Stimulated activated CD8-positive, alpha-beta memory T cell treated with anti-CD3 and anti-CD28 coated beads, Interleukin-7, amount 100 ng/mL, for 48 hours (primary cell): ENCODE results near the gene GABRB1.

Source experiments
- DNase-seq, 2 donors: peaks; one replicate each; pipeline ENCODE4 v3.0.0-alpha.2; 2020; ENCODE audit warnings: low read depth in 1 of 2; ENCODE audit errors: extremely low read depth in 1 of 2

The GABRB1 gene

DNA sequence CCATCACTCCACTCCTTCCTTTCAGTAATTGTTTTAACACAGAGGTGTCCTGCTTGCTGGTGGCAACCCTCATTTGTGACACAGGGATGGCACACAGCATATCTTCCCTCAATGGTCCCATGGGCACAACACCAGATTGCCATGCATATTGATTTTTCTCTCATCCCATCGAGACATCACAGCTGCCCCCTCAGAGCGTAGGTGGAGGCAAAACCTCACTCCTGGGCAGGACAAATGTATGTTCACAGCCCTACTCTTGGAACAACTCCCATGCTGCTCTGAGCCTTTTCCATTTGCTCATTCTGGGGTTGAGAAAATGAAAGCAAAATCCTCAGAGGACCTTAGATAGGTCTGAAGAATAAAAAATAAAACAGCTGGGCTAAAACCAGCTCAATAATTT lies 172.2 kb downstream of the GABRB1 start:
- no peak for DNase-seq

DNA sequence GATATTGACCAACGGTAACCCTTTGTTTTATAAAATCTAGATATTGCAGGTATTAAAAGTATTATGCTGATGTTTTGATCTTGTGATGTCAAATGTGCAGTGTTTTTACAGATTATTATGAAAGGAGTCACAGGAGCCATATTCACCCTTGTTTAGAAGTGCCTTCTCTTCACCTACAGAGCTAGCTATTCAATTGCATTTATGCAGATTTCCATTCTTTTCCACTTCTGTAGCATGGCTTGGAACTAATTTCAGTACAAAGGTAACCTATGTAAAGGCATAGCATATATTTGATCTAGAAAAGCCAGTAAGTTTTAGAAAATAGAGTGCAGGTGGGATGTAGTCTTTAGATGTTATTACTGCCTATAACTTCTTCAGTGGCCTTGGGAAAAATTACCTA lies 176.2 kb downstream of the GABRB1 start:
- DNase-seq = no peak

DNA sequence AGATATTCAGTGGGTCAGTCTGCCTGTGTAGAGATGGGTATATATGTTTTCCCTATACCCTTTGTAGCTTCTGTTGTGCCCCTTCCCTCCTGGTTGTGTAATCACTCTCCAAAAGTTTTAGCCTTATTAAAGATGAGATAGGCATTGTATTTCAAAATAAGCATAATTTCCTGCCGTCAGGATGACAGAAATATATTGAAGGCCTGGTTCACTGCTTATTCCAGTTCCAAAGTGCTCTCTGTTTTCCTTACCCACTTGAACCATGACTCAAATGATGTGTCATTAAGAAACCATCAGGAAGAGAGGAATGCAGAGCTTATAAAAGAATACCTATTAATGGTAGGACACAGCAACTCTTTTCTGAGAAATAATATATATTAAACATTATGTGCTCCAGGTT lies 178.5 kb downstream of the GABRB1 start:
- DNase-seq = no peak

DNA sequence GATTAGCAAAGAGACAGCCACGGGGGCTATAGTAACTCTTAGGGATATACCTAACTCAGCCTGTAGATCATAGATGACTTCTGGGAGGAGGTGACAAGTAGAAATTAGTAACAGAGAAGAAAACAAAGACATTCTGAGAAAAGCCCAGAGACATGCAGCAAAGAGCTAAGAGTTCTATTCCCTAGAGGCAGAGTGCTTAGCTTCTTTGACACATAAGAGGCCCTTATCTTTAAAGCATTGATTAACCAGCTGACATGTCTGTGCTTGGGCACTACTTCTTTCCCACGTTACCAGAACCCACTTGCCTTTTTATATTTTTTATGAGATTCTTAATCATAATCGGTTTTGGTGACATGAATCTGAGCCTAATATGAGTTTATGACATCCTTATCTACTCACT lies 179.5 kb downstream of the GABRB1 start:
- no peak for DNase-seq

DNA sequence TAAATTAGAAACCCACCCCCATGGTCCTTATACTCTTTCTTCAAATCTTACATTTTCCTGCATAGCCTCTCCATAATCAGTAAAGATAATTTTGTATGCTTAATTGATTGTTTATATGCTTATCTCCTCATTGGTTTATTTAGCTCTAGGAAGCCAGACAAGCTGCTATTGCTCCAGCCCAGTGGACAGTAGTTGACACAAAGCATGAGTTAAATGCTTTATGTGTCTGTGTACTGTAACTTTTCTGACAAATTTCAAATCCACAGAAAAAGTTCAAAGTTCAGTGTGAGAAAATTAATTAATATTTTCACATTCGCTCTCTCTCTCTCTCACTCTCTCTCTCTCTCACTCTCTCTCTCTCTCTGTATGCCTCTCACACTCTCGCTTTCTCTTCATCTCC lies 181.7 kb downstream of the GABRB1 start:
- DNase-seq = no peak

DNA sequence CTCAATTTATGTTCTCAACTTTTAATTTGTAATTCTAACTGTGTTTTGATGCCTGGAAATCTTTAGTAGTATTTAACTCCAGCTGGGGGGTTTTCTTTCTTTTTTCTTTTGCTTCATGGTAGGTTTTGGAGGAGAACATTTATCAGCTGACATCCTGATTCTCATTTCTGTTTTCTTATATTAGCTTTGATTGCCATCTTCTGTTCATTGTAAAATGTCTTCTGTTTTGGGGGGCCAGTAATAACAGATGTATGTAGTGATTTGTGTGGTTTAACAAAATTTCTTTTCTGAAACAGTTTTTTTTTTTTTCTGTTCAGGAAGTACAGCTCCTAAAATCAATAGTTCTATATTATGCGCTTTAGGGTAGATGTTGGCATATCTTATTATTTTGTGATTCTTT lies 182.2 kb downstream of the GABRB1 start:
- DNase-seq = no peak

DNA sequence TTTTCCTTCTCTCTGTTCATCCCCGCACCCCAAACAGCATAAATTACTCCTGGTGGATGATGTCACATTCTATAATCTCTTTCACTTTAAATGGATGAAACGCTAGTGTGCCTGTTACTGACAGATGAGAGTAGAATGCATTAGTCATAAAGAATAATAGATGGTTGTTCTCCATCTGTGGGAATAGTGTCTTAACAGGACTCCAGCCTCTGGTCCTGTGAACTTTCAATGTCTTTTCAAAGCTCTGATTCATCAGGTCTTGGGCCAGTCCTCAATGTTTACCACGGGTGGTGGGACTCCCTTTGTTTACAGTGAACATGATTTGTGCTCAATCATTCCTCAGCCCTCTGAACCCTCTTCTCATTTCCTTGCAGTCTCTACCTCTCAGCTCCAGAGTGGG lies 182.6 kb downstream of the GABRB1 start:
- no peak for DNase-seq

DNA sequence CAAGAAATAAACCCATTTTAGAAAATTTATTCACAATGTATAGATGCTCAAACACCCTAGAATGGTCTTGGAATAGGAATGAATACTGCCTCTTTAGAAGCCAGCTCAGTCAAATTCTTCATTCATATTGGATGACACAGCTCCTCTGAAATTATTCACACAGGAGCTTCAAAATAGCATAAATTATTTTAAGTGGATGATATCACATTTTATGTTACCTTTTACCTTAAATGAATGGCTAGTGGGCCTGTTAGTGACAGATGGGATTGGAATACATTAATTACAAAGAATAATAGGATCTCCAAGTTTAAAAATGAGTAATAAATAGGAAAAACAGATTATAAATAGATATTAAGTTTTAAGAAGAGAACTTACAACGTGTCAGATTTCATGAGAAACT lies 184.4 kb downstream of the GABRB1 start:
- no peak for DNase-seq

DNA sequence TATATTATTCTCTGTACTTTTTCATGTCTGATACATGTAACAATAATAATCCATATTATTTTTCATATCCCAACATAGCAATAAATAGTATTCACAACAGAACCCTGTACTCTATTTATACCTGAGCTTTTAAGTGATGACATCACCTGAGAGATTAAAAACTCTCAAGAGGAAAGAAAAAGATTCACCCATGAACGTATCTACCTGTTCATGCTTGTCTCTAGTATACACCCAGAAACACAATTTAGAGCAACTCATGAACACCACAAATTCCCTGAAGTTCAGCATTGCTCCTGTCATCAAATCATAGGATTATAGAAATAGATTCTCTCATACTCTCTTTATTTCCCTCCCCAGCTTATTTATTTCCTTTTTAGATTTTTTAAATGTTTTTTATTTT lies 185.9 kb downstream of the GABRB1 start:
- DNase-seq = no peak

DNA sequence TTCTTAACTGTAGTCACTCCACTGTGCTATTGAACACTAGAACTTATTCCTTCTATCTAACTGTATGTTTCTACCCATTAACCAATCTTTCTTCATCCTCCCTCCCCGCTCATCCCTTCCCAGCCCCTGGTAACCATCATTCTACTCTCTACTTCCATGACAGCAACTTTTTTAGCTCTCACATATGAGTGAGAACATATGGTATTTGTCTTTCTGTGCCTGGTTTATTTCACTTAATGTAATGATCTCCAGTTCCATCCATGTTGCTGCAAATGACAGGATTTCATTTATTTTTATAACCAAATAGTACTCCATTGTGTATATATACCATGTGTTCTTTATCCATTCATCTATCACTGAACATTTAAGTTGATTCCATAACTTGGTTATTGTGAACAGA lies 186.5 kb downstream of the GABRB1 start:
- DNase-seq = no peak

DNA sequence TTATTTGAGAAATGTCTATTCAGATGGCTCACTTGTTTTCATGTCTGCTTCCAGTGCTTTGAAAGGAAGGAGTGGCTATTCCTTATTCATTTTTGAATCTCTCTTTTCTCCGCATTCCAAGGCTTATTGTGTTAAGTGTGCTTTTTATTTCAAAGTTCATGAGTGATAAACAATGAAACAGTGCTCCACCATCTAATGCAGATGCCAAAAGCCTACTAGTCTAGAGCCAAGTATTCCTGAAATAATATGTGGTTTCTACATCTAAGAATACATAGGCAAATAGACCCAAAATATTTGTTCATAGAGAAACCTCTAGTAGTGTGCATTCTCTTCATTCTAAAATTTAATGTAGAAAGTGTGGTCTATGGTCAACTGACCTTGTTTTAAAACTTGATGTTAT lies 187.3 kb downstream of the GABRB1 start:
- DNase-seq = no peak

DNA sequence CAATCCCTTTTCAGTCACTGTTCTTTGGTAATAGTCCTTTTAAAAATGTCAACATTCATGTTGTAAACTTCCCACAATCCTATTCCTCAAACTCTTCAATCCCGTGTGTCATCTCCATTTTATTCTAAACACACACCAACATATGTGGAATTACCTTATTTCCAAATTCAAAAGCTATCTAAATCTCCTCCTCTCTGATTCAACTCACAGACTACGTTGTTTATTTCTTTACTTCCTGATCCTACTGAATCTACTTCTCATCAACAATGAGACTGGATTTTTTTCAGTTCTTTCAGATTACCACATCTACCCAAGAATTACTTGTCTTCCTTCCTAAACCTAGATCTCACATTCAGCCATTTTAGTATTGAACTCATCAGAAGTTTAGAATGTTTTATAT lies 188.2 kb downstream of the GABRB1 start:
- no peak for DNase-seq

DNA sequence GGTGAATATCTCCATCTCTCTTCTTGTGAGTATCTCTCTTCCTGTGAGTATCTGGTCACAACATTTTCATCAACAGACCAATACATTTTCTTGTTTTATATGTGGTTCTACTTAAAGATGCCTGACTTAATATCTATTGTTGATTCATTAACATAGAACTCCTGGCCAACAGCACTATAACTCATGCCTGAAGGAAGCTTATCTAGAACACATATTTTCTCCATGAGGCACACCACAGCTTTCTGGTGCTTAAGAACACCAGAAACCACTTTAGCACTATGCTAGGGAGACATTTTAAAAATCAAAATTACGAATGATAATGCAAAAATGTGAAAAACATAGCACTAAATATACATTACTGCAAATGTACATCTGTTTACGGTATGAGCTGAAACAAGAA lies 190.4 kb downstream of the GABRB1 start:
- DNase-seq = no peak

DNA sequence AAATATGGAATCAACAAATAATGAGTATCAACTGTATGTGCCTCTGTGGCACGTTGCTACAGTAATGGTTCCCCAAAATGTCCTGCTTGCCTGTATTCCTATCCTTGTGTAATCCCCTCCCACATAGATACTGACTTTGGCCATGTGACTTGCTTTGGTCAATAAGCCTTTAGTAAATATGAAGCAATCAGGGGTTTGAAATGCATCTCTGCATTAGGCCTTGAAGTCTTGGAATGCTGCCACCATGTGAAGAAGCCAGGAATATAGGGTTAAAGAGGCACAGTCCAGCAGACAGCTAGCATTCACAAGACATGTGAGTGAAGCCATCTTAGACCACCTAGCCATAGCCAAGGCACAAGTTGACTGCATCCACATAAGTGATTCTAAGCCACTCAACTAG lies 190.9 kb downstream of the GABRB1 start:
- DNase-seq = no peak

DNA sequence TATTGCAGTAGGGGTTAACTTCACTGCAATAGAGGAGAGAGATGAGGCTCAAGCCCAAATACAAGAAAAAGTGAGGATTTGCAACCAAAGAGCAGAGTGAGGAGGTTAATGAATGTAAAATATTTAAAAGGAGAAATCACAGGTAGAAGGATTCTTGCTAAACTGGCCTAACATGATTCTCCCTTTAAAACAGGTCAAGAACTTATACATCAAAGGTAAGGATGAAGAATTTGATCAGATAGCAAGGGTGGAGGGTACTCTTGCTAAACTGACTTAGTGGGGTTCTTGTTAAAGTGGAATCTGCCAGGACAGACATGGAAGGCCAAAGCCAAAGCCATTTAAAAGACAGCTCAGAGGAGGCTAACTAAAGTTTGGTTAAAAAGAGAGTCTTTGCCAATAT lies 193.0 kb downstream of the GABRB1 start:
- no peak for DNase-seq

DNA sequence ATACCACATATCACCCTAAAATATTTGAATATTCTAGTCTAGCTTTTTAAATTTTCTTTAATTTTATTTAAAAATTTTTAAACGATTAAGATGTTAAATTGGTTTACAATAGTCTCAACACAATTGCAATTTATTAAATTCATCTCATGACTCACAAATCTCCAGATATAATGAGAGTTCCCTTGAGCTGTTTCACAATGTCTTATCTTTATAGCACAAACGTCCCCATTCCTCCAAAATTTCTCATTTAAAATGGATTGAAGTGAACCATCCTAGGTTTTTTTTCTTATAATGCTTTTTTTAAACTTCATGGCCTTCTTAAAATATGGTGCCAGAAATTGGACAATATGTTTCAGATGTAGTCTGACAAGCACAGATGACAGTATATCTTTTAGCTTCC lies 204.4 kb downstream of the GABRB1 start:
- DNase-seq = no peak

DNA sequence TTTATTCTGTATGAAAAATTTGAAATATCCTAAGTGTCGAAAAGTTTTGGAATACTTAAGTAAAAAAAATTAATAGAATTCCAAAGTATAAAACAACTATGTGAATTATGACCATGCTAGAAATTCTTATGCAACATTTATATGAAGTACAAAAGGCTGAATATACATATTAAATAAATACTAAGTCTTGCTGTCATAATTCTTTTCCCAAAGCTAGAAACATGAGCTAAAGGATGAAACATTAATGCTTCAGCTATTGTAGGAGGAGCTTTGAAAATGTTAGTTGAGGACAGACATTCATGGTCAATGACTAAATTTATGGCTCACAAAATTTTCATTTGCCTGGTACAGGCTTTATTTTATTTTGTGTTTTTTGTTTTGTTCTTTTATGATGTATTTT lies 207.3 kb downstream of the GABRB1 start:
- no peak for DNase-seq

DNA sequence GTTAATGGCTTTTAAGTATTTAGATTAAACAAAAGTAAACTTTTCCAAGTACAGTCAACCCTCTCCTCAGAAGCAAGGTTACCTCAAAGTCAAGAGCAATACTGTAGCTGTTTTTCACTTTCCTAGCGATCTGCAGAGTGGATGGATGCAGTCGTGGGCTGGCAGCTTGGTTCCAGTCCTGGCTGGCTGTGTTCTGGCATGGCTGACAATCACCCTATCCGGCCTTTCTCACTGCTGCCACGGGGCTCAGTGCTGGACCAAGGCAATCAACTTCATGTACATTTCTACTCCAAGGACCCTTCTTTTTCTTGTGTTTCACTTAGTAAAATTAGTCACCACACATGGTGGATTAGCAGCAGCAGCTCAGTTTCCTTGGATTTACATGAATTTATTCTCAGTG lies 208.3 kb downstream of the GABRB1 start:
- no peak for DNase-seq

DNA sequence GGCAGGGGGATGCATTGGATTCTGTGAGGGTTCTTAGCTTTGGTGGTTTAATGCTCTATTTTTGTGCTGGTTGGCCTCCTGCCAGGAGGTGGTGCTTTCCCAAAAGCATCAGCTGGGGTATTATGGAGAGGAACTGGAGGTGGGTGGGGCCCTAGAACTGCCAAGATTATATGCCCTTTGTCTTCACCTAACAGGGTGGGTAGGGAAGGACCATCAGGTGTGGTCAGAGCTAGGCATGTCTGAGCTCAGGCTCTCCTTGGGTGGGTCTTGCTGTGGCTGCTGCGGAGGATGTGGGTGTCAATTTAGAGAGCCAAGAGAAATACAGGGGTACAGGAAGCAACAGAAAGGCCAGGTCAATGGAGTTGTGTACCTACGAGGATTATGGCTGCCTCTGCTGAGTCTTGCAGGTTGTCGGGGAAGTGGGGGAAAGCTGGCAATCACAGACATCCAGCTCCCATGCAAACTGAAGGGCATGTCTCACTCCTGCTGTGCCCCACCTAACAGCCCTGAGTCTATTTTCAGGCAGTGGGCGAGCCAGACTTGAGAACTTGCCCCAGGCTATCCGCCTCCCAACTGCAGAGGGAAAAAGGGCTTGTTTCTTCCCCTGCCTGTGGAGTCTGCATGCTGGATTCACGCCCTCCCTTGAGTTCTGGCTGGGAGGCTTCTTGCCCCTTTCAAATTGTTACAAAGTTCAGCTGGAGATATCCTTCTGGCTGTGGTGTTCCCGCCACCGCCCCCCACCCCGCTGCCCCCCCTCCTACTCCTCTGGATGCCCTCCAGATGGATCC lies 220.2 kb downstream of the GABRB1 start:
- no peak for DNase-seq

DNA sequence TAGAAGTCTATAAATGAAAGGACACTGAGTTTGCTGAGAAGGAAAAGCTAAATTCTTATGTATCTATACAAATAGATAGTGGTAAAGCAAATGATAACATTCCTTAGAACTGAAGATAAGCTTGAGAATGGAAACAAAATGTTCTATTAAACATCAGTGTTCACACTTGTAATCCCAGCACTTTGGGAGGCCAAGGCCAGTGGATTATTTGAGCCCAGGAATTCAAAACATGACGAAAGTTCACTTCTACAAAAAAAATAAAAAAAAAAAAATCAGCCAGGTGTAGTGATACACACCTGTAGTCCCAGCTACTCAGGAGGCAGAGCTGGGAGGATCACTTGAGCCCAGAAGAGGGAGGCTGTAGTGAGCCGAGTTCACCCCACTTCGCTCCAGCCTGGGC lies 232.4 kb downstream of the GABRB1 start:
- DNase-seq = no peak

DNA sequence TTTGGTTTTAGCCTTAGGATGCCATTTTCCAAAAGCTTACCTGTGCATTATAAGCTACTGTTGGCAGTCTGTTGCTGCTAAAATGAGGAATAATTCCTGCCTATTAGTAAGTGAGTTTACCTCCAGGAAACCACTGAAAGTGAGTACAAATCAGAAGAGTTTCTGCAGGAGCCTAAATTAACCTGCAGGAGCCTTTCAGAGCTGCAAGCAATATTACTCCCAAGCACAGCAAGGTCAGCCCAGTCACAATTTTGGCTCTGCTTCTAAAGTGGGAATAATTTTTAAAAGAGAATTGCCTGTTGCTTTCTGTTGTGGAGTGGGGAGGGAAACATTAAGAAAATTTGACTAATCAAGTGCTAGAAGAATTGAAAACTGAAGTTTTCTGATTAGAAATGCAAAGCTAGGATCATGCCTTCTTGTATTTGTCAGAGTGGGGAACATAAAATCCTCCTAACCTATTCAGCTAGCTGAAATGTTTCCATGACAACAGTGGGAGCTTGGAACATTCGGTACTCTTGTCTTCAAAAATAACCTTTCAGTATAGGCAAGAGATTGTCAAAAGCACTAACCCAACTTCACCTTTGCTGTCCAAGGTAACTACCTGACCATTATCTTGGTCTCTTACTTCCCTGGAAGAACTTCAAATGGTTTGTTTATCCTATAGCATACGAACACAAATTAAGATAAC lies 239.0 kb downstream of the GABRB1 start:
- no peak for DNase-seq

DNA sequence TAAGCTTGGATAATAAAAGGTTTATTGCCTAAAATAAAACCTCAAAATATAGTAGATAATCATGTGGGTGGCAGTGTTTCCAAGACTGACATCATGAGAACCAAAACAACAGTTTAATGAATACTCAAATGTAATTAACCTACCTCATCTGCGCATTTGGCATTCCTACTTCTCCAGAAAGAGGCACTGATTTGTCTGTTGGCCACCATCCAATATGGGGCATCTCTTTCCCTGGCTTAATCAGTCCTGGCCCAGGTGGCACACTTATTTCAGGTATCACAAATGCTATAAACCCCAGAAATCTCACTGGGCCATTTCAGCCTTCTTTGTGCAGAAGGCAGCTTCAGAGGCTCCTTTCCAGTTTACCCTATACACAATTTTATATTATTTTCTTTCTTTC lies 239.9 kb downstream of the GABRB1 start:
- DNase-seq = no peak

DNA sequence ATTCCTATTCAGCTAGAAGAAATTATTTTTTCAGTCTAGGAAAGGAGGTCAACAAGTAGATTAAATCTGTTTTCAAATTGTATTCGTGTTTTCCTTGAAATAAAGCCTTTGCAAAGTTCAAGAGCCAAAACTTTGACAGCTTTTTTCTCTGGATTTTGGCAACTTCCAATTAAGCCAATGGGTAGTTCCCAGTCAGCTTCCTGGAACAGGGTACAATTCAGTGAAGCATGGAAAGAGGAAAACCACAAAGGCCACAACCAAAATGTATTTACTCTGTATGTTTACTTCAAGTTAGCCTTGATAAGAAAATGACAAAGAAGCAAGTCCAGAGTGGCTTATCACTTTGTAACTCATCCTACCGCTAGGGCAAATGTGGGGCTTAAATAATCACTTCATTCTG lies 243.5 kb downstream of the GABRB1 start:
- no peak for DNase-seq
